HG03520 (cell line): Measurements from ENCODE around the gene HMOX2.

Source experiments
- ATAC-seq: cut with Tn5 transposase; IDR thresholded peaks from one replicate; pipeline ENCODE4 v1.9.1; 2021; ENCODE audit warnings: mild to moderate bottlenecking, moderate library complexity; ENCODE audit not compliant: unreplicated experiment

Gene HMOX2

DNA sequence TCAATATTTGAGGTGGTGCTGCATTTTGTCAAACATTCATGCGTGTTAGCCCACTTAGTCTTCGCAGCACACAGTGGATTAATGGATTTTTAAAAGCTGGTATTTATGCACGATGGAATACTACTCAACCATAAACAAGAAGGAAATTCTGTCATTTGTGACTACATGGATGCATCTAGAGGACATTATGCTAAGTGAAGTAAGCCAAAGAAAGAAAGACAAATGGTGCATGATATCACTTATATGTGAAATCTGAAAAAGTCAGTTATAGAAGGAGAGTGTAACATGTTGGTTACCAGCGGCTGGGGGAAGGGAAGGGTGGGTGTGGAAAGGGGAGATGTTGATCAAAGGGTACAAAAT is 23.0 kb downstream of the HMOX2 start:
- no peak for ATAC-seq

DNA sequence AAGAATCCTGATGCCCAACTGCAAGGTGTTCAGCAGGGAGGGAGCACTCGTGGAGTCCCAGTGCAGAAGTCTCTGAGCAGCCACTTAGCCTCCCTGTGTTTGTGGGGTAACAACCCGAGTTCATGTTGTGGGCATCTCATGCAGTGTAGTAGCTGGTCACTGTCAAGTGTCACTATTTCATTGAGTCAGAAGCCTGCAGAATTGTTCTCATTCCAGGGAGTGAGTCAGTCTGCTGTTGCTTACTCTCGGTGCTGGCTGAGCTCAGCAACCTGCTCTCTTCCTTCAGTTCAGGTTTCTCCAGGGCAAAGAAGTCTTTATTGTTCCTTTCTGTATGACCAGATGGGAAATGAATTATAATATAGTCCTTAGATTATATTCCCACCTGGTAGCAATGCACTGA is 24.1 kb downstream of the HMOX2 start:
- ATAC-seq, result no peak

DNA sequence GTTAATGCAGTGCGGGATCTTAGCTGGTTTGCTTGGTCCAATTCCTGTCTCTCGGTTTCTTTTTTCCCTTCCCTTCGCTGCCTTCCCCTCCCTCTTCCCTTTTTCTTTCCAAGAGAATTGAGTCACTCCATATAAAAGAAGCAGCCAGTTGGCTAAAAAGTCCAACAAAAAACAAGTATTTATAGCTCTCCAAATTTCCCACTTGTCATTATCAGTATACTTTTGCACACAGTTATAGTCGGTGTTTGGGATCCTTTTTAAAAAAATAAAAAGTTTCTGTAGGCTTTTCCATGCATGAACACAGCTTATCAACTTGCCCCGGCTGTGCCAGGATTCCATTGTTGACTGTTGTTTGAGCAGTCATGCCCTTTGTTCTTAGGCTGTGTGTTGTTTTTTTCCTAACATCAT is 24.9 kb downstream of the HMOX2 start:
- no peak for ATAC-seq

- ATAC-seq, result peak; percentile 85
These were observed 29.4 kb downstream of the HMOX2 start for GRCh38 chr16:4505356-4506147.

- ATAC-seq, result no peak
These were observed 30.3 kb downstream of the HMOX2 start for GRCh38 chr16:4506450-4506849.

DNA sequence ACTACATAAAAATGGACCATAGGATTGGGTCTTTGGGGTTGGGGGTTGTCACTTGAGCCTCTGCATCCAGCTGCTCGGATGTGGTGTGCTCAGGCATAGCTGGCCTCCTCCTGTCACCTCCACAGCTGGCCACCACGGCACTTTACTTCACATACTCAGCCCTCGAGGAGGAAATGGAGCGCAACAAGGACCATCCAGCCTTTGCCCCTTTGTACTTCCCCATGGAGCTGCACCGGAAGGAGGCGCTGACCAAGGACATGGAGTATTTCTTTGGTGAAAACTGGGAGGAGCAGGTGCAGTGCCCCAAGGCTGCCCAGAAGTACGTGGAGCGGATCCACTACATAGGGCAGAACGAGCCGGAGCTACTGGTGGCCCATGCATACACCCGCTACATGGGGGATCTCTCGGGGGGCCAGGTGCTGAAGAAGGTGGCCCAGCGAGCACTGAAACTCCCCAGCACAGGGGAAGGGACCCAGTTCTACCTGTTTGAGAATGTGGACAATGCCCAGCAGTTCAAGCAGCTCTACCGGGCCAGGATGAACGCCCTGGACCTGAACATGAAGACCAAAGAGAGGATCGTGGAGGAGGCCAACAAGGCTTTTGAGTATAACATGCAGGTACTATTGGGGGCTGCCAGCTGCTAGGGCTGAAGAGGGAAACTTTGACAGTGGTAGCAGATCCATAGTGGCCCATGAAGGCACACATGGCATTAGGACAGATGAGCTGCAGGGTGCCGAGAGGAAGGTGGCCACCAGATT is 31.6 kb downstream of the HMOX2 start:
- no peak for ATAC-seq

DNA sequence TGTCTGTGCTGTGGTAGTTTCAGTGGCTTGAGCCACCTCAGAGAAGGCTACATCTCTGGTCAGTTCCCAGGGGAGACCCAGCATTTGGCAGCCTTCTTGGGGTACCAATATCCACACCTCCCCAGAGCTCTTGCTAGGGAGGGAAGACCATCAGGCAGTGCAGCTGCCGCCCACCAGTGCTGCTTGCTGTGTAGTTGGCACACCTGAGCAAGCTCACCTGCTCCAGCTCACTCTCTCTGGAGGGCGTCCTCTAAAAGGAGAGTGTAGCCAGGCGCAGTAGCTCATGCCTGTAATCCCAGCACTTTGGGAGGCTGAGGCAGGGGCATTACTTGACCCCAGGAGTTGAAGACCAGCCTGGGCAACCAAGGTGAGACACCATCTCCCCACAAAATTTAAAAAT is 32.6 kb downstream of the HMOX2 start:
- no peak for ATAC-seq

GRCh38 chr16:4509420-4509819 is 33.2 kb downstream of the HMOX2 start:
- ATAC-seq, result no peak

GRCh38 chr16:4510131-4510530 is 33.9 kb downstream of the HMOX2 start:
- no peak for ATAC-seq

GRCh38 chr16:4510747-4511426 is 34.7 kb downstream of the HMOX2 start:
- ATAC-seq, result no peak

GRCh38 chr16:4511441-4512082 is 35.4 kb downstream of the HMOX2 start:
- no peak for ATAC-seq

GRCh38 chr16:4512473-4512872 is 36.3 kb downstream of the HMOX2 start:
- no peak for ATAC-seq

DNA sequence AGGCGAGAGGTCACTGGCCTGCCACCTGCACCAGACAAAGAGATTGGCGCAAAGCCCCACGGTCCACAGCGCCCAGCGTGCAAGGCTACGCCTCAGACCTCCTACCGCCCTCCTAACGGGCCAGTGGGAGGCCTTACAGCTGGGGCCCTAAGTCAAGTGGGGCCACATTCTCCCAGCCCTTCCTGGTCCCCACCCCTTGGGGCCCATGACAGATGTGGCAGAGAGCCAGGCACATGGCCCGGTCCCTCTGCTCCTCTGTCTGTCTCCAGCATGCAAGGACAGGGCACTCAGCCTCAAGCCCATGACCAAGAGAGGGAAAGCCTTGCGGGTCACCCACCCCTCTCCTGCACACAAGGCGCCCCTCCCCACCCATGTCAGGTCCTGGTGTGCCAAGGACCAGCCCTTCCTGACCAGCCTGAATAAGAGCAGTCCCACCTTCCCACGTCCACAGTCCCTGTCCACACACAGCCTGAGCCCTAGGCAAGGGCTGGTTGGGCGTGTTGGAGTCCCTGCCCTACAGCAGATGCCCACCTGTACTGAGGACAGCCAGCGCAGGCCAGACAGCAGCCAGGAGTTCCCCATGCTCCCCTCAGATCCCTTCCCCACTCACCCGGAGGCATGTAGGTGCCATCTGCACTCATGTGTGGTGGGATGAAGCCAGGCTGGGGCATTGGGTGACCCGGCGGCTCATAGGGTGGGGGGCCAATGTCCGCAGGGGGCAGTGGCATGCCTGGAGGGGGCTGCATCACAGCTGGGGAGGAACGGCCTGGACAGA is 37.1 kb downstream of the HMOX2 start:
- no peak for ATAC-seq

DNA sequence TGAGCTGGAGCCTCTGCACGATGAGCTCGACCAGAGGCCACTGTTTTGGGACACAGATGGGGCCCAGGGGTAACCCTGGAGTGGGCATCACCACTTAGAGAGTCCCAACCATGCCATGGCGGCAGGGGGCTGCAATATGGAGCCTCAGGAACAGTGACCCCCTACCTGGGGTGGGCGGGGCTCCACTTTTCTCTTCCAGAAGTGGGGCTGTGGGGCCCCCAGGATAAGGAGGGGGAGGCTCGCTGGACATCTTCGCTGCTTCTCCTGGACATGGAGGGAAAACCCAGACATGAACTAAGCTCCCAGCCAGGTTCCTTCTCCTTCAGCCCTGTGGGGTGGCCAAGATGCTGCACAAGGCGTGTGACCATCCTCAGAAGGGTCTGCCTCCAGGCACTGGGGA is 37.7 kb downstream of the HMOX2 start:
- ATAC-seq, result no peak

DNA sequence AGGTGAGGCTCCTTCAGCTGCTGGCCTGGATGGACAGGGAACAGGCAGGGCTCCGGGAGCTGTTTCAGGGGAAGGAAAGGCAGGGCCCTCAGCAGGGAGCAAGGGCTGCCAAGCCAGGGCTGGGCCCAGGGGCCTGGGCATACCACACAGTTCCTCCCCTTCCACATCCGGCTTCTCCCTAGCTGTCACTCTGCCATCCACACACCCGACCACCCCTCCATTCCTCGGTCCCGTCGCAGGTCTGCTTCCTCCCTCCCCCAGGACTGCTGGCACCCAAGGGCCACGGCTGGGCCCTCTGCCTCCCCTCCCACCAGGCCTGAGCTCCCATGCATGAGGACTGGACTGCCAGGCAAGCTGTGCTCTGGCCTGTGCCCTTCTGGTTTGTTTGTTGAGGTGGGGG is 38.4 kb downstream of the HMOX2 start:
- ATAC-seq, result no peak

DNA sequence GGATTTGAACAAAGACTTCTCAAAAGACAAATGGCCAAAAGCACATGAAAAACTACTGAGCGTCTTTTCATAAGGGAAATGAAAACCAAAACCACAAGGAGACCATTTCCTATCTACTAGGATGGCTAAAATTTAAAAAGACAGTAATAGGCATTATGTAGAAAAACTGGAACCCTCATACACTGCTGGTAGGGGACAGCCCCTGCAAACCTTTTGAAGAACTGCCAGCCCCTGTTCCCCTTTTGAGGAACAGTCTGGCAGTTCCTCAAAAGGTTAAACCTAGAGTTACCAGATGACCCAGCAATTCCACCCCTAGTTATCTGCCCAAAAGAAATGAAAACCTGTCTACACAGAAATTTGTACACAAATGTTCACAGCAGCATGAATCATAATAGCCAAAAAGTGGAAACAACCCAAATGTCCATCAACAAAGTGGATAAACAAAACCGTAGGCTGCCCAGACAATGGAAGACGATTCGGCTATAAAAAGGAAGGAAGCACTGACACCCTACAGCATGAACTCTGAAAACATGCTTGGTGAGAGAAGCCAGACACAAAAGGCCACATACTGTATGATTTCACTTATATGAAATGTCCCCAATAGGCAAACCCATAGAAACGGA is 39.5 kb downstream of the HMOX2 start:
- ATAC-seq, result peak; percentile 49

- ATAC-seq, result no peak
These were observed 41.8 kb downstream of the HMOX2 start for GRCh38 chr16:4517812-4518680.

DNA sequence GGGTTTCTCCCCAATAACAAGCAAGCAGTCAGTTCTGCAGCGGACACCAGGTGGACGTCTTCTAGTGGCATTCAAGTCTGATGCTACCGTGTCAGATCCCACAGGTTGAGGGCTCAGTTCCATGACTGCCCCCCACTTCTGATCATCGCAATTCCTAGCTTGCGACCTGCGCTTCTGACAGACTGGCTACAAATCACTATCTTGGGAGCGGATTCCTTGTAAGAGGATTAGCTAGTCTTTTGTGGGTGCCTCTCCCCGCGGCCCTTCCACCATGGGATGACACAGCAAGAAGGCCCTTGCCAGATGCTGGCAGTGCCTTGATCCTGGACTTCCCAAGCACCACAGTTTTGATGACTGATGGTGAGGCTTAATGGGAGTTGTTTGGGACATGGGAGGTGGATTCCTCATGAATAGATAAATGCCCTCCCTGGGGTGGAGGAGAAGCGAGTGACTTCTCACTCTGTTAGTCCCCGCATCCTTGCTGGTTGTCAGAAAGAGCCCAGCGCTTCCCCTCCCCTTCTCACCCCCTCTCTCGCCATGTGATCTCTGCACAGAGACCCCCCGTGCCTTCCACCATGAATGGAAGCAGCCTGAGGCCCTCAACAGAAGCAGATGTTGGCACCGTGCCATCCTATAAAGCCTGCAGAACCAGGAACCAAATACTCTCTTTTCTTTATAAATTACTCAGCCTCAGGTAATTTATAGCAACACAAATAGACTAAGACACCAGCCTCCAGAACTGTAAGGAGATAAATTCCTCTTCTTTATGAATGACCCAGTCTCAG is 43.3 kb downstream of the HMOX2 start:
- no peak for ATAC-seq
